Calu3 (cell line): ENCODE measurements around the gene KDM5A. TPM values are rescaled to one million over a fixed set of nuclear protein-coding genes. Genes with fewer than 3 reads are reported as not detected.
A peak's percentile ranks its signal among the peaks of the same experiment; 100 is the strongest.

ENCODE experiments used
- BruUV-seq: library from RNA; stranded (reverse); fragments of 400-500 nt; replicated peaks from 2 replicates; lab custom pipeline; 2021; lab: Mats Ljungman, UMichigan
- CTCF ChIA-PET: fragments of 300-600 bp; sonication (Branson Sonifier 250); formaldehyde crosslinking; loops from one replicate; lab custom pipeline; 2022; ENCODE audit warnings: antibody characterized with exemption; lab: Charles Lee
- DNase-seq: peaks from one replicate; pipeline ENCODE4 v3.0.0; 2022
- H3K27ac Mint-ChIP-seq: one replicate; pipeline ENCODE4 v1.8.0; 2022; ENCODE audit warnings: mixed read lengths; ENCODE audit not compliant: unreplicated experiment
- H3K27me3 Mint-ChIP-seq: one replicate; pipeline ENCODE4 v1.8.0; 2022; ENCODE audit warnings: mixed read lengths; ENCODE audit not compliant: unreplicated experiment
- H3K36me3 Mint-ChIP-seq: one replicate; pipeline ENCODE4 v1.8.0; 2022; ENCODE audit warnings: mild to moderate bottlenecking, moderate library complexity, mixed read lengths; ENCODE audit not compliant: insufficient read depth, unreplicated experiment
- H3K4me1 Mint-ChIP-seq: one replicate; pipeline ENCODE4 v1.8.0; 2022; ENCODE audit warnings: mild to moderate bottlenecking, low read depth, mixed read lengths; ENCODE audit not compliant: unreplicated experiment
- H3K4me3 Mint-ChIP-seq: one replicate; pipeline ENCODE4 v1.8.0; 2022; ENCODE audit warnings: mild to moderate bottlenecking, low read depth, moderate library complexity, mixed read lengths; ENCODE audit not compliant: unreplicated experiment
- H3K9me3 Mint-ChIP-seq: one replicate; pipeline ENCODE4 v1.8.0; 2022; ENCODE audit warnings: low read depth, mixed read lengths; ENCODE audit not compliant: unreplicated experiment
- intact Hi-C: fragments of 100-400 bp; cut with micrococcal nuclease; formaldehyde crosslinking; loops from one replicate; pipeline ENCODE4 v1.10.0; 2022; ENCODE audit not compliant: unreplicated experiment
- total RNA-seq: library from RNA; stranded (reverse); gene quantifications from 2 replicates; pipeline ENCODE4 v1.2.3, GENCODE V29; 2022
- TF ChIP-seq, protein P1 (sequence below): fragments of 200-600 bp; IDR thresholded peaks from one replicate; pipeline ENCODE4 v1.8.0; 2022; ENCODE audit warnings: antibody characterized with exemption; ENCODE audit not compliant: unreplicated experiment

KDM5A gene
- total RNA-seq, 1 experiment from 2014 or later = 63.6 TPM

- CTCF ChIA-PET = no interaction called here
- intact Hi-C loops = no loop called here
- Mint-ChIP-seq H3K36me3 (peaks cover 30% of the 10 kb centered on the region), H3K4me1 (no peaks in the 10 kb centered on the region), H3K27me3 (no peaks in the 10 kb centered on the region), H3K4me3 (no peak overlapping the region), H3K27ac (no peak overlapping the region), H3K9me3 (no peaks in the 10 kb centered on the region)
- BruUV-seq = no TSS peak
- DNase-seq = no peak
- TF ChIP-seq, protein P1, sequence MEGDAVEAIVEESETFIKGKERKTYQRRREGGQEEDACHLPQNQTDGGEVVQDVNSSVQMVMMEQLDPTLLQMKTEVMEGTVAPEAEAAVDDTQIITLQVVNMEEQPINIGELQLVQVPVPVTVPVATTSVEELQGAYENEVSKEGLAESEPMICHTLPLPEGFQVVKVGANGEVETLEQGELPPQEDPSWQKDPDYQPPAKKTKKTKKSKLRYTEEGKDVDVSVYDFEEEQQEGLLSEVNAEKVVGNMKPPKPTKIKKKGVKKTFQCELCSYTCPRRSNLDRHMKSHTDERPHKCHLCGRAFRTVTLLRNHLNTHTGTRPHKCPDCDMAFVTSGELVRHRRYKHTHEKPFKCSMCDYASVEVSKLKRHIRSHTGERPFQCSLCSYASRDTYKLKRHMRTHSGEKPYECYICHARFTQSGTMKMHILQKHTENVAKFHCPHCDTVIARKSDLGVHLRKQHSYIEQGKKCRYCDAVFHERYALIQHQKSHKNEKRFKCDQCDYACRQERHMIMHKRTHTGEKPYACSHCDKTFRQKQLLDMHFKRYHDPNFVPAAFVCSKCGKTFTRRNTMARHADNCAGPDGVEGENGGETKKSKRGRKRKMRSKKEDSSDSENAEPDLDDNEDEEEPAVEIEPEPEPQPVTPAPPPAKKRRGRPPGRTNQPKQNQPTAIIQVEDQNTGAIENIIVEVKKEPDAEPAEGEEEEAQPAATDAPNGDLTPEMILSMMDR = no peak
Observed at GRCh38 chr12:325906-326305, 63.2 kb downstream of the KDM5A start.

GRCh38 chr12:323507-323906 lies 65.6 kb downstream of the KDM5A start:
- no peaks in the 10 kb centered on the region for H3K4me1 Mint-ChIP-seq
- H3K4me3 Mint-ChIP-seq = no peak overlapping the region
- no peaks in the 10 kb centered on the region for H3K27me3 Mint-ChIP-seq
- no TSS peak for BruUV-seq
- TF ChIP-seq, protein P1 = no peak
- H3K36me3 Mint-ChIP-seq = peaks cover 31% of the 10 kb centered on the region
- DNase-seq = no peak
- H3K27ac Mint-ChIP-seq = no peak overlapping the region
- CTCF ChIA-PET = no interaction called here
- H3K9me3 Mint-ChIP-seq = no peaks in the 10 kb centered on the region
- intact Hi-C loops = no loop called here

- Mint-ChIP-seq H3K36me3 (peaks cover 45% of the 10 kb centered on the region), H3K27ac (no peak overlapping the region), H3K9me3 (no peaks in the 10 kb centered on the region), H3K27me3 (no peaks in the 10 kb centered on the region), H3K4me1 (no peaks in the 10 kb centered on the region), H3K4me3 (no peak overlapping the region)
- intact Hi-C loops = no loop called here
- CTCF ChIA-PET = no interaction called here
- DNase-seq = peak; percentile 18
- TF ChIP-seq, protein P1 = no peak
- no TSS peak for BruUV-seq
Observed at GRCh38 chr12:321606-322326, 67.4 kb downstream of the KDM5A start.

- H3K27ac Mint-ChIP-seq = no peak overlapping the region
- TF ChIP-seq, protein P1 = no peak
- no peaks in the 10 kb centered on the region for H3K9me3 Mint-ChIP-seq
- intact Hi-C loops = loop anchor here (5.0 kb wide), 1 partner anchor 188 kb away; no protein-coding TSS in a partner anchor
- no peaks in the 10 kb centered on the region for H3K27me3 Mint-ChIP-seq
- no peaks in the 10 kb centered on the region for H3K4me1 Mint-ChIP-seq
- H3K36me3 Mint-ChIP-seq = peaks cover 35% of the 10 kb centered on the region
- no peak for DNase-seq
- no TSS peak for BruUV-seq
- no peak overlapping the region for H3K4me3 Mint-ChIP-seq
- CTCF ChIA-PET = no interaction called here
Observed at GRCh38 chr12:318759-319515, 70.2 kb downstream of the KDM5A start.
